Heart left ventricle (tissue), 16 donors: ENCODE measurements around the gene CALCOCO1. TPM values are rescaled to one million over a fixed set of nuclear protein-coding genes. Genes with fewer than 3 reads are reported as not detected.
A peak's percentile ranks its signal among the peaks of the same experiment; 100 is the strongest.

Experiments used
- ATAC-seq, 4 donors: fragments of 200-7000 bp; cut with Tn5 transposase; one replicate each; pipeline ENCODE4 v1.9.1; 2020 to 2022; ENCODE audit warnings: moderate library complexity in 4 of 4, mild to moderate bottlenecking in 3 of 4, moderate number of reproducible peaks in 1 of 4
- DNase-seq, 5 donors: peaks; one replicate each; pipeline ENCODE4 v3.0.0-alpha.2; 2020
- H3K27ac ChIP-seq, 12 donors: fragments of 200-600 bp; sonication (generic) in 4 of 12; one replicate each; pipeline versions ENCODE4 v1.5.0 to v1.8.0; 2016 to 2022; ENCODE audit warnings: mild to moderate bottlenecking in 2 of 12
- H3K27me3 ChIP-seq, 9 donors: fragments of 200-600 bp; sonication (generic) in 2 of 9; one replicate each; pipeline versions ENCODE4 v1.5.1 to v1.8.0; 2016 to 2022; ENCODE audit warnings: mild to moderate bottlenecking in 3 of 9
- H3K36me3 ChIP-seq, 9 donors: fragments of 200-600 bp; sonication (generic) in 2 of 9; one replicate each; pipeline versions ENCODE4 v1.5.0 to v1.8.0; 2018 to 2022; ENCODE audit warnings: mild to moderate bottlenecking in 2 of 9
- H3K4me1 ChIP-seq, 12 donors: fragments of 200-600 bp; sonication (generic) in 4 of 12; one replicate each; pipeline versions ENCODE4 v1.5.0 to v1.8.0; 2016 to 2022; ENCODE audit warnings: mild to moderate bottlenecking in 3 of 12
- H3K4me3 ChIP-seq, 12 donors: fragments of 200-600 bp; sonication (generic) in 4 of 12; one replicate each; pipeline versions ENCODE4 v1.5.0 to v1.8.0; 2017 to 2022; ENCODE audit warnings: mild to moderate bottlenecking in 9 of 12, moderate library complexity in 4 of 12
- H3K9me3 ChIP-seq, 12 donors: fragments of 200-600 bp; sonication (generic) in 4 of 12; one replicate each; pipeline versions ENCODE4 v1.5.0 to v1.8.0; 2016 to 2022; ENCODE audit warnings: mild to moderate bottlenecking in 1 of 12
- POLR2A ChIP-seq, 2 donors: fragments of 450-650 bp; IDR thresholded peaks; one replicate each; pipeline ENCODE4 v1.6.1; 2017; ENCODE audit warnings: antibody characterized with exemption in 2 of 2, mild to moderate bottlenecking in 2 of 2, moderate library complexity in 2 of 2
- WGBS, 4 donors: extraction: QIAGEN DNeasy Blood & Tissue Kit in 2 of 4; methylation state at CpG; one replicate each; pipeline versions ENCODE4 v1.1.5 to v1.1.7; 2013 to 2018; 5-methylcytosine and 5-hydroxymethylcytosine counted together
- intact Hi-C, 10 donors: fragments of 100-400 bp; cut with DNase I; formaldehyde crosslinking; loops; one replicate each; pipeline versions ENCODE4 v1.11.1 to v1.14.2; 2022
- polyA plus RNA-seq, 2 donors: library from polyadenylated mRNA; stranded (reverse); fragments of 200-250 nt; gene quantifications; one replicate each; pipeline ENCODE4 v1.2.3, GENCODE V29; 2013
- total RNA-seq, 9 donors: library from RNA; depleted of rRNA in 2 of 9; stranded (reverse); fragments of >200 nt in 2 of 9; fragmentation: NEBNext Ultra II Directional in 3 of 9; extraction: Animal tissue kit (Norgen Biotek cat#: 25700) in 3 of 9; gene quantifications; one replicate each; pipeline versions ENCODE4 v1.1.0 to v1.2.4, GENCODE V29; 2016 to 2023
- TF ChIP-seq, protein P1 (sequence below), 12 donors: fragments of 200-600 bp; sonication (generic) in 4 of 12; IDR thresholded peaks; one replicate each; pipeline versions ENCODE4 v1.5.0 to v1.8.0; 2018 to 2022; ENCODE audit warnings: antibody characterized with exemption in 12 of 12, mild to moderate bottlenecking in 5 of 12
- donor health status: ischemic (EF 13 %, LVEDD 7.1; RV severe dilation, severe dysfunction).
- donor health status: healthy with polysubstance abuse.
- donor health status: DM: no; HTN: yes; CAD: no.
- donor health status: DM: no; HTN: no; CAD: no.
- donor health status: ischemic (EF 25% LVEDD 6.9; RV normal size, moderate dysfunction).
- donor health status: ischemic (EF 25% LVEDD 5.7; RV mildly dilated, moderate dysfunction).
- donor health status: healthy.
- donor health status: DM: yes; HTN: yes; CAD: no.
- donor health status: ischemic (EF 35%, LVEDD 5.7; RV mildly dilated, moderate dysfunction).
- donor health status: nonischemic (EF 11% LVEDD 7.7; RV severe dilation, severe dysfunction).
- donor health status: DM: yes; HTN: yes; CAD: no.
- donor health status: PGD.
- donor health status: ischemic (EF 29% LVEDD 5.4; RV normal size, mild dysfunction).
- donor health status: nonischemic (EF 23%, LVEDD 6.1; RV moderate dilation, normal function).

Gene CALCOCO1
- total and polyA plus RNA-seq, 11 donors, result 86.7 to 352 (median 197) TPM

DNA sequence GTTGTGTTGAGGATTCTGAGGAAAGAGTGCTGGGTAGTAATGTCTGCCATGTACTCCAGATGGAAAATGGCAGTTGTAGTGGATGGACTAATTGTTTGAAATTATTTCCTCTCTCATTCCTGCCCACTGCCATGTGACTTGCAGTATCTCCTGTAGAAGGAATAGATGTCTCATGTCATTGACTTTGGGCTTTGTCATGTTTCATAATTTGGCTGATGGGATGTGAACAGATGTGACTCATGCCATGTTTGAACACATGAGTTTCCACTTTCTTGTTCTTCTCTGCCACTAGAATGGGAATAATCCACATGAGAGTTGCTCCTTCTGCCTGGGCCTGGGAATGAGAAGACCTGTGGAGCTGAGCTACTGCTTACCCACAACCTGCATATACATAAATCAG is 2.4 kb upstream of the CALCOCO1 start:
- intact Hi-C loops, result no loop called here
- H3K27ac ChIP-seq, result no peak overlapping the region

DNA sequence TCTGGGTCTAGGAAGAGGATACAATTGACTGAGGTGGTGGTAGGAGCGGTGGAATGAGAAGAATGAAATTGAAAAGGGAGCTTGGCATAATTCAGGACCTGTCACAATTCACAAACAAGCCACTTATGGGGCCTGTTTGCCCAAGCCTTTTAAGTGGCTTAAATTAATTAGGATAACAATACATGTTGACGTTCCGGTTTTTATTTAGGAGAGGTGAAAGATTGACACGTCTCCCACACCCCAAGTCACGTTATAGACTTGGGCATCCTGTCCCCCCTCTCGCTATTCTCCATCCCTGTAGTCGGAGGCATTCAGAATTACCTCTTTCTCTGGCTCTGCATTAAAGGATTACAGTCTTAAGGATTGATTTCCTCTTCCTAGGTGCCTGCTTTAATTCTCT is 954 bp upstream of the CALCOCO1 start:
- Histone ChIP-seq H3K4me1 (peaks cover 0 to 24% (median 20%) of the 10 kb centered on the region in 12 donors), H3K4me3 (peak overlapping the region in 9 of 12 donors; percentile 65 to 97 (median 79)), H3K27me3 (no peaks in the 10 kb centered on the region), H3K27ac (peak overlapping the region in 11 of 12 donors; percentile 45 to 90 (median 77)), H3K9me3 (no peaks in the 10 kb centered on the region), H3K36me3 (peaks cover 0 to 22% (median 19%) of the 10 kb centered on the region in 9 donors)
- no peak for ATAC-seq
- TF ChIP-seq, protein P1, sequence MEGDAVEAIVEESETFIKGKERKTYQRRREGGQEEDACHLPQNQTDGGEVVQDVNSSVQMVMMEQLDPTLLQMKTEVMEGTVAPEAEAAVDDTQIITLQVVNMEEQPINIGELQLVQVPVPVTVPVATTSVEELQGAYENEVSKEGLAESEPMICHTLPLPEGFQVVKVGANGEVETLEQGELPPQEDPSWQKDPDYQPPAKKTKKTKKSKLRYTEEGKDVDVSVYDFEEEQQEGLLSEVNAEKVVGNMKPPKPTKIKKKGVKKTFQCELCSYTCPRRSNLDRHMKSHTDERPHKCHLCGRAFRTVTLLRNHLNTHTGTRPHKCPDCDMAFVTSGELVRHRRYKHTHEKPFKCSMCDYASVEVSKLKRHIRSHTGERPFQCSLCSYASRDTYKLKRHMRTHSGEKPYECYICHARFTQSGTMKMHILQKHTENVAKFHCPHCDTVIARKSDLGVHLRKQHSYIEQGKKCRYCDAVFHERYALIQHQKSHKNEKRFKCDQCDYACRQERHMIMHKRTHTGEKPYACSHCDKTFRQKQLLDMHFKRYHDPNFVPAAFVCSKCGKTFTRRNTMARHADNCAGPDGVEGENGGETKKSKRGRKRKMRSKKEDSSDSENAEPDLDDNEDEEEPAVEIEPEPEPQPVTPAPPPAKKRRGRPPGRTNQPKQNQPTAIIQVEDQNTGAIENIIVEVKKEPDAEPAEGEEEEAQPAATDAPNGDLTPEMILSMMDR (IDR thresholded peaks at IDR 0.05), result no peak
- WGBS, 4 donors, result 55 to 59% (median 56%) methylated on average over 7 of the region's 7 CpGs
- DNase-seq, result no peak
- intact Hi-C loops, result no loop called here

More for the DNA sequence above, 2.4 kb upstream of the CALCOCO1 start:
- H3K4me1 ChIP-seq, result peaks cover 0 to 24% (median 20%) of the 10 kb centered on the region in 12 donors
- no peak for ATAC-seq
- TF ChIP-seq, protein P1 (IDR thresholded peaks at IDR 0.05), result no peak
- no peak for TF ChIP-seq POLR2A (IDR thresholded peaks at IDR 0.05)
- no peaks in the 10 kb centered on the region for H3K9me3 ChIP-seq
- peaks cover 0 to 3% (median 0%) of the 10 kb centered on the region in 9 donors for H3K27me3 ChIP-seq
- no peak for DNase-seq
- no peak overlapping the region for H3K4me3 ChIP-seq
- H3K36me3 ChIP-seq, result peaks cover 0 to 7% (median 4%) of the 10 kb centered on the region in 9 donors

DNA sequence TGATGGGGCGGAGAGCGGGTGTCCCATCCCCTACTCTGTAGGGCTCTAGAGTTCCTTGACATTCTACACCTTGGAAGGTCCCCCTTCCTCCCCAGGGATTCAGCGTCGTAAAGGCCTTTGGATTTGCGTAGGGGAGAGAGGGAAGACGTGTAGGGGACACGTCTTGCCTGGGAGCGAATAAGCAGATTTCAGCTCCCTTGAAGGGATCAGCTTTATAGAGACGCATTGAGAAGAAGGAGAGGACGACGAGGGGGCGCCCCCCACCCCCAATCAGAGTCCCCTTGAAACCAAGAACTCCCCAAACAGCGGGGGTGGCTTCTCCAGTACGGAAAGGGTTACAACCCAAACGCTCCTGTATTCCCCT is 324 bp downstream of the CALCOCO1 start:
- Histone ChIP-seq H3K4me1 (peaks cover 0 to 24% (median 20%) of the 10 kb centered on the region in 12 donors), H3K36me3 (peaks cover 0 to 35% (median 32%) of the 10 kb centered on the region in 9 donors), H3K4me3 (peak overlapping the region; percentile 64 to 97 (median 80)), H3K27ac (peak overlapping the region; percentile 24 to 90 (median 74)), H3K9me3 (no peaks in the 10 kb centered on the region), H3K27me3 (no peaks in the 10 kb centered on the region)
- 1% methylated on average over 15 of the region's 15 CpGs for WGBS, 4 donors
- ATAC-seq (peak in 3 of 4 donors; percentile 4 to 10 (median 10)), DNase-seq (no peak)
- intact Hi-C loops, result no loop called here
- TF ChIP-seq, protein P1 (IDR thresholded peaks at IDR 0.05), result no peak
- no peak for TF ChIP-seq POLR2A (IDR thresholded peaks at IDR 0.05)

DNA sequence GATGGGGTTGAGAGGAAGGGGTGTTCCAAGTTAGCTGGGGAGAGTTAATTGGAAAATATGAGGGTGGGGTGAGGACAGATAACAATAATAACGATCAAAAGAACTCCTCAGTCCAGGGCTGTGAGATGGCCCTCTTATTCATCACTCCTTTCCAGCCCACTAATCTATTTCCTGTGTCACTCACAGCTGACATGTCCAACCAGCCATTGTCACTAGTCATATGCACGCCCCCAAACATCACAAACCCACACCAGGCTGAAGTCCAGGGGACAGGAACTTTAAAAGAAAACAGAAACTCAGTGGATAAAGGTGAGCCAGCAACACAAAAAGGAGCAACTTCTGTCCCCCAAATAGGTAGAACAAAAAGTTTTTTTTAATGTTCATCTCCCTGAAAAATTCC is 911 bp downstream of the CALCOCO1 start:
- Histone ChIP-seq H3K36me3 (peaks cover 0 to 40% (median 37%) of the 10 kb centered on the region in 9 donors), H3K9me3 (no peaks in the 10 kb centered on the region), H3K4me1 (peaks cover 0 to 24% (median 19%) of the 10 kb centered on the region in 12 donors), H3K27ac (peak overlapping the region in 5 of 12 donors; percentile 73 to 90 (median 81)), H3K4me3 (peak overlapping the region; percentile 64 to 97 (median 80)), H3K27me3 (no peaks in the 10 kb centered on the region)
- no peak for TF ChIP-seq POLR2A (IDR thresholded peaks at IDR 0.05)
- TF ChIP-seq, protein P1 (IDR thresholded peaks at IDR 0.05), result no peak
- ATAC-seq (no peak), DNase-seq (no peak)
- WGBS, 4 donors, result 10 to 19% (median 13%) methylated on average over 2 of the region's 2 CpGs
- intact Hi-C loops, result no loop called here
